Stimulated activated naive CD4-positive, alpha-beta T cell (primary cell): Measurements from ENCODE around the gene MOCOS.

Experiments used
- DNase-seq, 6 experiments: peaks; one replicate each; lab custom pipeline; 2025; lab: John Stamatoyannopoulos, UW

The MOCOS gene

GRCh38 chr18:36304723-36305122 lies 117.4 kb downstream of the MOCOS start:
- no peak for DNase-seq

GRCh38 chr18:36305375-36305774 lies 118.1 kb downstream of the MOCOS start:
- DNase-seq, result no peak

GRCh38 chr18:36307513-36307912 lies 120.2 kb downstream of the MOCOS start:
- DNase-seq, result no peak

GRCh38 chr18:36308711-36309435 lies 121.6 kb downstream of the MOCOS start:
- DNase-seq, result no peak

- DNase-seq, result no peak
These were observed 122.4 kb downstream of the MOCOS start for GRCh38 chr18:36309436-36310391.

GRCh38 chr18:36311026-36311570 lies 123.8 kb downstream of the MOCOS start:
- no peak for DNase-seq

GRCh38 chr18:36312806-36313395 lies 125.6 kb downstream of the MOCOS start:
- no peak for DNase-seq

- no peak for DNase-seq
These were observed 126.8 kb downstream of the MOCOS start for GRCh38 chr18:36314098-36314497.

- no peak for DNase-seq
These were observed 127.5 kb downstream of the MOCOS start for GRCh38 chr18:36314754-36315153.

- DNase-seq, result no peak
These were observed 128.4 kb downstream of the MOCOS start for GRCh38 chr18:36315736-36316135.

- DNase-seq, result no peak
These were observed 128.9 kb downstream of the MOCOS start for GRCh38 chr18:36316246-36316645.
